ENCODE measurements around the gene PLCH1.

Gene PLCH1

GRCh38 chr3:155555479-155556060, 189.3 kb downstream of the PLCH1 start:
- TF ChIP-seq ZFX (IDR thresholded peaks at IDR 0.05) (no peak), CTCF (conservative IDR thresholded peaks at IDR 0.05) (no peak)
- no peak overlapping the region for H3K27ac ChIP-seq

- H3K27ac ChIP-seq = no peak overlapping the region
- TF ChIP-seq ZFX (IDR thresholded peaks at IDR 0.05) = no peak
- no peak for TF ChIP-seq CTCF (conservative IDR thresholded peaks at IDR 0.05)
Measured at GRCh38 chr3:155554777-155555451, 190.0 kb downstream of the PLCH1 start.

GRCh38 chr3:155553780-155554179, 191.1 kb downstream of the PLCH1 start:
- H3K27ac ChIP-seq = no peak overlapping the region
- TF ChIP-seq CTCF (conservative IDR thresholded peaks at IDR 0.05) (no peak), ZFX (IDR thresholded peaks at IDR 0.05) (no peak)

GRCh38 chr3:155553326-155553725, 191.5 kb downstream of the PLCH1 start:
- TF ChIP-seq CTCF (conservative IDR thresholded peaks at IDR 0.05) (no peak), ZFX (IDR thresholded peaks at IDR 0.05) (no peak)
- H3K27ac ChIP-seq = no peak overlapping the region

- no peak overlapping the region for H3K27ac ChIP-seq
- no peak for TF ChIP-seq CTCF (conservative IDR thresholded peaks at IDR 0.05)
- no peak for TF ChIP-seq ZFX (IDR thresholded peaks at IDR 0.05)
Measured at GRCh38 chr3:155550391-155550790, 194.5 kb downstream of the PLCH1 start.

- H3K27ac ChIP-seq = no peak overlapping the region
- TF ChIP-seq ZFX (IDR thresholded peaks at IDR 0.05) (no peak), CTCF (conservative IDR thresholded peaks at IDR 0.05) (no peak)
Measured at GRCh38 chr3:155549087-155549486, 195.8 kb downstream of the PLCH1 start.

- TF ChIP-seq ZFX (IDR thresholded peaks at IDR 0.05) = no peak
- no peak for TF ChIP-seq CTCF (conservative IDR thresholded peaks at IDR 0.05)
- no peak overlapping the region for H3K27ac ChIP-seq
Measured at GRCh38 chr3:155548195-155548594, 196.7 kb downstream of the PLCH1 start.

All from C4-2B (cell line).